PC-3 (cell line): ENCODE measurements around the gene UBAC2.

Experiments
- EZH2 ChIP-seq: fragments of 300-600 bp; sonication (generic); IDR thresholded peaks from one replicate; pipeline ENCODE4 v1.6.1; 2017; ENCODE audit warnings: antibody characterized with exemption, mild to moderate bottlenecking, low read length; ENCODE audit not compliant: unreplicated experiment
- EZH2phosphoT487 ChIP-seq: fragments of 300-600 bp; sonication (generic); IDR thresholded peaks from 2 replicates; pipeline ENCODE4 v1.6.1; 2018; ENCODE audit warnings: mild to moderate bottlenecking, antibody characterized with exemption, low read length, borderline replicate concordance
- TF ChIP-seq, protein P1 (sequence below): fragments of 300-600 bp; sonication (generic); conservative IDR thresholded peaks from 2 replicates; pipeline ENCODE4 v1.5.1; 2017; ENCODE audit warnings: antibody characterized with exemption, low read depth, mild to moderate bottlenecking, low read length

DNA sequence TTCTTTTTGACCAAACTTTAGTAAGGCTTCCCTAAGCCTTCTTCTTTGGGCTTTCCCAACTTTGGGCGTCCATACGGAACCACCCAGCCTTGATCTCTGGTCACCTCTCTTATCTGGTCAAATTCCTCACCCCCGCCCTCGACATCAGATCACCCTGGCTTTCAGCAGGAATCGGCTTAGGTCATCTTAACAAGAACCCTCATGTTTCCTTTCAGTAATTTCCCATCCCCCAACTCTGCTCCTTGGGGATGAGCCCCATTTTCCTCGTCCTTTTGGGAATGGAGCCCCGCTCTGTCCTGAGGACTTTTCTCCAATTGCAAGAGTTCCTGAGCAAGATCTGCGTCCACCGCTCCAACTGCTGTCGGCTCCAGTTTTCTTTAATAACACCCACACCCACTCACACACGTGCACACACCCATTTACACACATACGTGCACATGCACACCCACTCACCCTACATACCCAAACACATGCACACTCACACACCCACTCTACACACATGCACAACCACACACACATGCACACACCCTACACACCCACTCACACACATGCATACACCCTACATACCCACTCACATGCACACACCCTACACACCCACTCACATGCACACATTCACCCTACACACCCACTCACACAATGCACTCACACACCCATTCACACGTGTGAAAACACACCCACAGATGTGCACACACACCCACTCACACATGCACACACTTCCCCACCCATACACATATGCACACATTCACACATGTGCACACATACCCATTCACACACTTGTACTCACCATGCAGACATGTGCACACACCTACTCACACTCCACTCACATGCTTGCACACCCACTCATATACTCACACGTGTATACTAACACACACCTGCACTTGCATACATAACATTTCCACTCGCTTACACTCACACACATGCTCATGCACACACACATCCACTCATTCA, 213.7 kb downstream of the UBAC2 start:
- TF ChIP-seq, protein P1, sequence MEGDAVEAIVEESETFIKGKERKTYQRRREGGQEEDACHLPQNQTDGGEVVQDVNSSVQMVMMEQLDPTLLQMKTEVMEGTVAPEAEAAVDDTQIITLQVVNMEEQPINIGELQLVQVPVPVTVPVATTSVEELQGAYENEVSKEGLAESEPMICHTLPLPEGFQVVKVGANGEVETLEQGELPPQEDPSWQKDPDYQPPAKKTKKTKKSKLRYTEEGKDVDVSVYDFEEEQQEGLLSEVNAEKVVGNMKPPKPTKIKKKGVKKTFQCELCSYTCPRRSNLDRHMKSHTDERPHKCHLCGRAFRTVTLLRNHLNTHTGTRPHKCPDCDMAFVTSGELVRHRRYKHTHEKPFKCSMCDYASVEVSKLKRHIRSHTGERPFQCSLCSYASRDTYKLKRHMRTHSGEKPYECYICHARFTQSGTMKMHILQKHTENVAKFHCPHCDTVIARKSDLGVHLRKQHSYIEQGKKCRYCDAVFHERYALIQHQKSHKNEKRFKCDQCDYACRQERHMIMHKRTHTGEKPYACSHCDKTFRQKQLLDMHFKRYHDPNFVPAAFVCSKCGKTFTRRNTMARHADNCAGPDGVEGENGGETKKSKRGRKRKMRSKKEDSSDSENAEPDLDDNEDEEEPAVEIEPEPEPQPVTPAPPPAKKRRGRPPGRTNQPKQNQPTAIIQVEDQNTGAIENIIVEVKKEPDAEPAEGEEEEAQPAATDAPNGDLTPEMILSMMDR = no peak
- TF ChIP-seq EZH2 (no peak), EZH2phosphoT487 (no peak)
